Body of pancreas (tissue), 4 donors: Measurements from ENCODE around the gene FBXO7.

Experiments used
- CTCF ChIP-seq, 7 experiments: fragments of 450-650 bp in 4 of 7; fragments of 200-600 bp in 3 of 7; sonication (generic) in 3 of 7; IDR thresholded peaks; one replicate each; pipeline ENCODE4 v1.5.1; 2016 to 2019; ENCODE audit warnings: antibody characterized with exemption in 7 of 7
- POLR2A ChIP-seq, 3 donors: fragments of 450-650 bp; IDR thresholded peaks; one replicate each; pipeline ENCODE4 v1.6.1; 2016; ENCODE audit warnings: antibody characterized with exemption in 3 of 3, mild to moderate bottlenecking in 2 of 3

- TF ChIP-seq CTCF (IDR thresholded peaks at IDR 0.05) (no peak), POLR2A (IDR thresholded peaks at IDR 0.05) (no peak)
Observed at GRCh38 chr22:32476281-32477195, 1.9 kb downstream of the FBXO7 start.
